B cell (primary cell): ENCODE results near the gene ACMSD. TPM values are rescaled to one million over a fixed set of nuclear protein-coding genes. Genes with fewer than 3 reads are reported as not detected.

ENCODE experiments used
- ATAC-seq: fragments of 200-7000 bp; cut with Tn5 transposase; one replicate; pipeline ENCODE4 v1.10.0; 2021; ENCODE audit warnings: low read depth, mild to moderate bottlenecking, moderate number of reproducible peaks, moderate library complexity
- CTCF ChIA-PET: fragments of 350-600 bp; sonication (Branson Sonifier 250); formaldehyde crosslinking; loops from one replicate; lab custom pipeline; 2021; ENCODE audit warnings: antibody characterized with exemption, inconsistent platforms; lab: Charles Lee
- POLR2A ChIA-PET: fragments of 350-600 bp; sonication (Branson Sonifier 250); formaldehyde crosslinking; loops from one replicate; lab custom pipeline; 2021; ENCODE audit warnings: antibody characterized with exemption; lab: Charles Lee
- DNase-seq: peaks from one replicate; pipeline ENCODE4 v3.0.0; 2013
- H2AFZ ChIP-seq: 2 replicates; pipeline ENCODE4 v1.6.1; 2012; ENCODE audit warnings: mild to moderate bottlenecking, low read depth, low read length; ENCODE audit not compliant: insufficient read depth, poor library complexity, severe bottlenecking
- H3K27ac ChIP-seq, 2 donors: 1 replicate in 1 of 2; 2 replicates in 1 of 2; pipeline ENCODE4 v1.5.1; 2012 to 2013; ENCODE audit warnings: low read length in 2 of 2, mild to moderate bottlenecking in 2 of 2, moderate library complexity in 1 of 2
- H3K27me3 ChIP-seq, 4 experiments: fragments of 200-600 bp in 1 of 4; sonication (generic) in 1 of 4; replicated peaks in 1 of 4; 1 replicate in 2 of 4; 2 replicates in 2 of 4; pipeline versions ENCODE4 v1.6.1 to v1.7.0; 2013 to 2016; ENCODE audit warnings: low read length in 3 of 4, mild to moderate bottlenecking in 2 of 4, mixed read lengths in 1 of 4, moderate library complexity in 1 of 4; ENCODE audit not compliant: insufficient read depth in 4 of 4, control insufficient read depth in 3 of 4; ENCODE audit errors: control extremely low read depth in 1 of 4
- H3K36me3 ChIP-seq, 2 experiments: replicated peaks in 1 of 2; 1 replicate in 1 of 2; 2 replicates in 1 of 2; pipeline versions ENCODE4 v1.6.1 to v1.7.1; 2013; ENCODE audit warnings: low read length in 1 of 2; ENCODE audit not compliant: insufficient read depth in 2 of 2, control insufficient read depth in 1 of 2; ENCODE audit errors: control extremely low read depth in 1 of 2, extremely low read depth in 1 of 2
- H3K4me1 ChIP-seq, 2 donors: fragments of 200-600 bp in 1 of 2; sonication (generic) in 1 of 2; 1 replicate in 1 of 2; 2 replicates in 1 of 2; pipeline versions ENCODE4 v1.5.1 to v1.6.1; 2013 to 2017; ENCODE audit warnings: low read length in 2 of 2; ENCODE audit not compliant: control insufficient read depth in 2 of 2, insufficient read depth in 2 of 2
- H3K4me2 ChIP-seq: replicated peaks from 2 replicates; pipeline ENCODE3; 2012; ENCODE audit warnings: mild to moderate bottlenecking, low read depth, low read length; ENCODE audit not compliant: poor library complexity, severe bottlenecking
- H3K4me3 ChIP-seq, 5 experiments: fragments of 200-600 bp in 1 of 5; sonication (generic) in 1 of 5; 1 replicate in 3 of 5; 2 replicates in 2 of 5; pipeline versions ENCODE4 v1.5.1 to v1.7.0; 2011 to 2016; ENCODE audit warnings: low read length in 4 of 5, mild to moderate bottlenecking in 4 of 5, low read depth in 2 of 5, control low read depth in 1 of 5, moderate library complexity in 1 of 5; ENCODE audit not compliant: insufficient read depth in 1 of 5; ENCODE audit errors: control extremely low read depth in 1 of 5, extremely low read depth in 1 of 5
- H3K79me2 ChIP-seq: fragments of 200-600 bp; sonication (generic); one replicate; pipeline ENCODE4 v1.6.0; 2016; ENCODE audit warnings: low read length; ENCODE audit not compliant: control insufficient read depth, insufficient read depth
- H3K9ac ChIP-seq: fragments of 200-600 bp; sonication (generic); 2 replicates; pipeline ENCODE4 v1.6.1; 2017; ENCODE audit warnings: mild to moderate bottlenecking, low read length, moderate library complexity
- H3K9me3 ChIP-seq, 3 donors: one replicate each; pipeline versions ENCODE4 v1.6.1 to v1.7.1; 2013; ENCODE audit warnings: low read length in 2 of 3; ENCODE audit not compliant: control insufficient read depth in 2 of 3, insufficient read depth in 1 of 3; ENCODE audit errors: control extremely low read depth in 1 of 3
- H4K20me1 ChIP-seq: 2 replicates; pipeline ENCODE4 v1.6.0; 2012; ENCODE audit warnings: mild to moderate bottlenecking, low read length; ENCODE audit not compliant: insufficient read depth, control insufficient read depth, poor library complexity, severe bottlenecking
- H3K27ac Mint-ChIP-seq: one replicate; pipeline ENCODE4 v1.8.0; 2021; ENCODE audit warnings: mixed read lengths
- H3K27me3 Mint-ChIP-seq: one replicate; pipeline ENCODE4 v1.8.0; 2021; ENCODE audit warnings: mixed read lengths
- H3K4me1 Mint-ChIP-seq: one replicate; pipeline ENCODE4 v1.8.0; 2021; ENCODE audit warnings: mixed read lengths
- H3K4me3 Mint-ChIP-seq: one replicate; pipeline ENCODE4 v1.8.0; 2021; ENCODE audit warnings: mixed read lengths
- H3K9me3 Mint-ChIP-seq: one replicate; pipeline ENCODE4 v1.8.0; 2022; ENCODE audit warnings: mixed read lengths; ENCODE audit not compliant: insufficient read depth
- CTCF ChIP-seq: fragments of 200-600 bp; IDR thresholded peaks from one replicate; pipeline ENCODE4 v1.8.0; 2022; ENCODE audit warnings: antibody characterized with exemption, mild to moderate bottlenecking
- EZH2 ChIP-seq: IDR thresholded peaks from 2 replicates; pipeline ENCODE4 v1.6.1; 2012; ENCODE audit warnings: borderline replicate concordance, low read depth, mild to moderate bottlenecking, moderate library complexity, low read length; ENCODE audit not compliant: insufficient read depth, poor library complexity, severe bottlenecking
- WGBS: methylation state at CpG from one replicate; pipeline ENCODE4 v1.1.5; 2013; ENCODE audit warnings: missing lambda C conversion rate; ENCODE audit not compliant: insufficient coverage; 5-methylcytosine and 5-hydroxymethylcytosine counted together
- intact Hi-C: fragments of 100-400 bp; cut with micrococcal nuclease; formaldehyde crosslinking; loops from one replicate; pipeline ENCODE4 v1.10.0; 2022
- polyA plus RNA-seq: library from polyadenylated mRNA; depleted of rRNA; stranded (reverse); fragments of >200 nt; gene quantifications from 2 replicates; pipeline ENCODE4 v1.2.3, GENCODE V29; 2012
- total RNA-seq, 2 donors: library from RNA; stranded (reverse); fragments of 120-200 nt in 1 of 2; gene quantifications; 1 replicate in 1 of 2; 2 replicates in 1 of 2; pipeline versions ENCODE4 v1.2.3 to v1.2.4, GENCODE V29; 2013 to 2022

ACMSD gene
- total and polyA plus RNA-seq, 2 donors (not counting 1 experiment from before 2014, with no cell fraction given): not detected

GRCh38 chr2:134791616-134792015 lies 46.8 kb upstream of the ACMSD start:
- Histone ChIP-seq H3K27me3 (peaks cover 0 to 3% (median 0%) of the 10 kb centered on the region in 4 experiments), H3K9ac (no peak overlapping the region), H4K20me1 (no peaks in the 10 kb centered on the region), H3K36me3 (no peaks in the 10 kb centered on the region), H3K79me2 (no peaks in the 10 kb centered on the region), H2AFZ (no peak overlapping the region), H3K4me1 (no peaks in the 10 kb centered on the region), H3K4me2 (no peak overlapping the region), H3K4me3 (no peak overlapping the region), H3K9me3 (peaks cover 0 to 3% (median 0%) of the 10 kb centered on the region in 3 donors), H3K27ac (no peak overlapping the region)
- DNase-seq (no peak), ATAC-seq (no peak)
- no peaks in the 10 kb centered on the region for H3K4me1 Mint-ChIP-seq
- 67% methylated on average over 1 of the region's 3 CpGs for WGBS
- peaks cover 9% of the 10 kb centered on the region for H3K27me3 Mint-ChIP-seq
- H3K27ac Mint-ChIP-seq: no peak overlapping the region
- POLR2A ChIA-PET: no interaction called here
- intact Hi-C loops: no loop called here
- CTCF ChIA-PET: no interaction called here
- H3K9me3 Mint-ChIP-seq: no peaks in the 10 kb centered on the region
- H3K4me3 Mint-ChIP-seq: no peak overlapping the region
- TF ChIP-seq EZH2: no peak
- TF ChIP-seq CTCF: no peak

- Histone ChIP-seq H3K4me3 (no peak overlapping the region), H3K4me1 (no peaks in the 10 kb centered on the region), H3K36me3 (no peaks in the 10 kb centered on the region), H3K4me2 (no peak overlapping the region), H3K27ac (no peak overlapping the region), H3K79me2 (no peaks in the 10 kb centered on the region), H3K9me3 (peaks cover 0 to 4% (median 0%) of the 10 kb centered on the region in 3 donors), H3K9ac (no peak overlapping the region), H2AFZ (no peak overlapping the region), H4K20me1 (no peaks in the 10 kb centered on the region), H3K27me3 (peaks cover 0 to 3% (median 0%) of the 10 kb centered on the region in 4 experiments)
- peaks cover 9% of the 10 kb centered on the region for H3K27me3 Mint-ChIP-seq
- H3K4me3 Mint-ChIP-seq: no peak overlapping the region
- H3K27ac Mint-ChIP-seq: no peak overlapping the region
- no peaks in the 10 kb centered on the region for H3K4me1 Mint-ChIP-seq
- intact Hi-C loops: no loop called here
- ATAC-seq (no peak), DNase-seq (no peak)
- no peaks in the 10 kb centered on the region for H3K9me3 Mint-ChIP-seq
- CTCF ChIA-PET: no interaction called here
- POLR2A ChIA-PET: no interaction called here
- TF ChIP-seq EZH2: no peak
- TF ChIP-seq CTCF: no peak
- 72% methylated on average over 3 of the region's 4 CpGs for WGBS
Measured at GRCh38 chr2:134792186-134792585, 46.2 kb upstream of the ACMSD start.
